Thymus (tissue), 11 donors: ENCODE results near the gene PDZRN4. TPM values are rescaled to one million over a fixed set of nuclear protein-coding genes. Genes with fewer than 3 reads are reported as not detected.

ENCODE experiments used
- DNase-seq, 9 donors: peaks; one replicate each; pipeline ENCODE4 v3.0.0-alpha.2; 2013; ENCODE audit warnings: low spot score in 9 of 9, low read depth in 6 of 9, missing footprints in 1 of 9
- H3K27ac ChIP-seq, 2 donors: one replicate each; pipeline ENCODE4 v1.5.1; 2013; ENCODE audit warnings: control low read depth in 1 of 2, low read depth in 1 of 2, low read length in 1 of 2, mild to moderate bottlenecking in 1 of 2, moderate library complexity in 1 of 2
- H3K27me3 ChIP-seq, 2 donors: one replicate each; pipeline ENCODE4 v1.5.1; 2013; ENCODE audit warnings: low read length in 1 of 2; ENCODE audit not compliant: control insufficient read depth in 2 of 2, insufficient read depth in 1 of 2
- H3K36me3 ChIP-seq, 2 donors: one replicate each; pipeline ENCODE4 v1.5.1; 2013; ENCODE audit warnings: low read length in 1 of 2, mild to moderate bottlenecking in 1 of 2, moderate library complexity in 1 of 2; ENCODE audit not compliant: control insufficient read depth in 2 of 2, insufficient read depth in 2 of 2
- H3K4me1 ChIP-seq, 2 donors: one replicate each; pipeline ENCODE4 v1.5.1; 2013; ENCODE audit warnings: low read length in 2 of 2; ENCODE audit not compliant: control insufficient read depth in 2 of 2, insufficient read depth in 2 of 2
- H3K4me3 ChIP-seq, 2 donors: one replicate each; pipeline ENCODE4 v1.5.1; 2013; ENCODE audit warnings: low read length in 2 of 2, control low read depth in 1 of 2, mild to moderate bottlenecking in 1 of 2
- H3K9me3 ChIP-seq, 2 donors: one replicate each; pipeline ENCODE4 v1.5.1; 2013; ENCODE audit warnings: low read length in 1 of 2, mild to moderate bottlenecking in 1 of 2; ENCODE audit not compliant: control insufficient read depth in 2 of 2, insufficient read depth in 1 of 2
- WGBS: extraction: QIAGEN DNeasy Blood & Tissue Kit; methylation state at CpG from one replicate; pipeline ENCODE4 v1.1.7; 2013; 5-methylcytosine and 5-hydroxymethylcytosine counted together
- polyA plus RNA-seq: library from polyadenylated mRNA; stranded (reverse); fragments of 200-250 nt; gene quantifications from one replicate; pipeline ENCODE4 v1.2.3, GENCODE V29; 2013
- total RNA-seq: library from RNA; stranded (reverse); fragments of 120-200 nt; gene quantifications from one replicate; pipeline ENCODE4 v1.2.4, GENCODE V29; 2013
- donor health status: healthy.

PDZRN4 gene
- total and polyA plus RNA-seq, 2 donors, result 0.14 to 0.48 TPM

DNA sequence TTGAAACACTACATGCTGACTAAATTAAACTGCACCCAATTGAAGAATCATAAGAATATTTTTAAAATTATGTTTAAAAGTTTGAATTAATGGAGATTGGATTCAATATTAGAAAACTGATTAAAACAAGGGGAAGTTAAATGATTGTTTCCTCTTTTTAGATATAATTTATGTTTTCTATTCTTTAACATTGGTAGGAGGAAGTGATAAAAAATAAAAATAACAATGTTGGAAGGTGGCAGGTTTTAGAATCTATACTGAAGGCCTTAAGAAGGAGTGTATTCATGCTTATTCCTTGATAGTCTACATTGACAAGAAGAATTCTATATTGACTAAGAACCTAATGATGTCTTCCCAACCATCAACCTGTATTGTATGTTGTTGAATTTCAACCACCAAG lies 168.1 kb downstream of the PDZRN4 start:
- no peak for DNase-seq
- H3K4me3 ChIP-seq, result no peak overlapping the region
- no peaks in the 10 kb centered on the region for H3K27me3 ChIP-seq

DNA sequence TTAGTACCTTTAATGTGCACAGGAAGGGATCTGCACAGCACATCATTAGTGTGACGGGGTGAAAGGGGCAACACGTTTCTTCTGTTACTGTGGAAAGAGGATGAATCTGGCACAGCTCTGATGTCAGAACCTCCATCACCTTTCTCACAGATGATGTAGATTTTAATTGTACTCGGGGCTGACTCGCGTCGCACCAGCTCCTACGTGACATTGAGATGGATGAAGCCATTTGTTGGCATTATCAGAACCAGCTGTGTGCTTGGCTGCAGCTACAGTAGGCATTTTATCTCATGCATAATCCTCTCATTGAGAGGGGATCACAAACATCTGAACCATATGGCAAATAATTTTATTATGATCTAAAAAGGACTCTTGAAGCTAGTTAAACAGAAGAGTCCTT lies 173.6 kb downstream of the PDZRN4 start:
- WGBS, result 93% methylated on average over 7 of the region's 7 CpGs
- Histone ChIP-seq H3K9me3 (no peaks in the 10 kb centered on the region), H3K27me3 (no peaks in the 10 kb centered on the region), H3K36me3 (no peaks in the 10 kb centered on the region), H3K4me3 (no peak overlapping the region), H3K4me1 (no peaks in the 10 kb centered on the region), H3K27ac (no peak overlapping the region)
- no peak for DNase-seq

More for the DNA sequence above, 168.1 kb downstream of the PDZRN4 start:
- Histone ChIP-seq H3K36me3 (no peaks in the 10 kb centered on the region), H3K9me3 (no peaks in the 10 kb centered on the region), H3K27ac (no peak overlapping the region), H3K4me1 (no peaks in the 10 kb centered on the region)

DNA sequence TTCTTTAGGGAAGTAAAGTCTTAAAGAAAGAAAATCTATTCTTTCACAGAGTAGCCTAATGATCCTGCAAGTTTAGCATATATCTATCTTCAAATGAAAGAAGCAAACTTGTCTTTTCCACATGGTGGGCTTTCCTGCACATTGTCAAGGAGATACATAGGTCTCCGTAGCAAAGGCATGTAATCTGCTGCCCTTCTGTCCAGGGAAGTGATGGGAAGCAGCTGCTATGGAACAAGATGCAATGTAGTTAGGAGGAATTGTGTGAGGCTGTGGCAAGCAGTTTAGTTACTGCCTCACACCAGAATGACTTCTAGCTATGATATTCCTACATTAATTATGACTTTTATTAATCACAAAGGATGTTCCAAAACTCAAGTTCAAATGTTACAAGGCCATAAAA lies 174.4 kb downstream of the PDZRN4 start:
- no peak overlapping the region for H3K27ac ChIP-seq
- H3K9me3 ChIP-seq, result no peaks in the 10 kb centered on the region
- DNase-seq, result no peak
- no peak overlapping the region for H3K4me3 ChIP-seq
- WGBS, result 95% methylated on average over 1 of the region's 1 CpG
- no peaks in the 10 kb centered on the region for H3K36me3 ChIP-seq
- no peaks in the 10 kb centered on the region for H3K27me3 ChIP-seq
- H3K4me1 ChIP-seq, result no peaks in the 10 kb centered on the region

DNA sequence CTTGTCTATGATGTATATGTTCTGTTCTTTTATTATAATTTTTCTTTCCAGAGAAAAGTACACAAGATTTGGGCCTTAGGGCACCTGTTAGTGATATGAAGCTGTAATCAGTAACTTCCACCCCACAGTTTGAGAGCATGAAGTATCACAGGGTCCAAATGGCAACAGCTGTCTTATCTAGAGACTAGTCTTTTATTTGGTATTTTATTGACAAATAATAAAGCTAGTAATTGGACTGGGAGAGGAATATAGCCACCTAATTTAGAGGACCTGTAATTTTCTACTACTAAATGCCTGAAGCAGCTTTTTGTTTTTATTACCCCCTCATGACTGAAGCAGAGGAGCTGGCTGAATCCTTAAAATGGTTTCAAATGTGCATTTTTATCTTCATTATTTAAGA lies 174.8 kb downstream of the PDZRN4 start:
- no peak overlapping the region for H3K27ac ChIP-seq
- no peaks in the 10 kb centered on the region for H3K36me3 ChIP-seq
- no peak for DNase-seq
- no peaks in the 10 kb centered on the region for H3K4me1 ChIP-seq
- H3K4me3 ChIP-seq, result no peak overlapping the region
- no peaks in the 10 kb centered on the region for H3K27me3 ChIP-seq
- no peaks in the 10 kb centered on the region for H3K9me3 ChIP-seq

DNA sequence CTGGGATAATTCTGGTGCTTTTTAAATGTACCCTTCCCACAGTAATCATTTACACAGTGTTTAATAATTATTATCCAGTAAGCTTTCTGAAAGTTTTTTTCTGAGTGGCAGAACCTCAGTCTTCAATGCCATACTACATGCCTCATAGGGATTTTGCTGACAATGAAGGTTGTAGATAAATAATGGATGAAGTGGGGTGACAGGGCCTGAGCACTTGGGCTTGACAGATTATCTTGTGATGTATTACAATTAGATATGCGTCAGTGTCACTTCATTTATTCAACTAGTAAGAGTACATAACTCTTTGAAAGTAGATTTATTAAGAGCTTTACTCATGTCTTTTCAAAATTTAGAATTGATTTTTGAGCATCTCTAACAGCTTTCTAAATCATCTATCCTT lies 176.1 kb downstream of the PDZRN4 start:
- 95% methylated on average over 1 of the region's 1 CpG for WGBS
- no peak overlapping the region for H3K4me3 ChIP-seq
- H3K36me3 ChIP-seq, result no peaks in the 10 kb centered on the region
- no peaks in the 10 kb centered on the region for H3K27me3 ChIP-seq
- no peak for DNase-seq
- H3K4me1 ChIP-seq, result no peaks in the 10 kb centered on the region
- H3K27ac ChIP-seq, result no peak overlapping the region
- no peaks in the 10 kb centered on the region for H3K9me3 ChIP-seq

DNA sequence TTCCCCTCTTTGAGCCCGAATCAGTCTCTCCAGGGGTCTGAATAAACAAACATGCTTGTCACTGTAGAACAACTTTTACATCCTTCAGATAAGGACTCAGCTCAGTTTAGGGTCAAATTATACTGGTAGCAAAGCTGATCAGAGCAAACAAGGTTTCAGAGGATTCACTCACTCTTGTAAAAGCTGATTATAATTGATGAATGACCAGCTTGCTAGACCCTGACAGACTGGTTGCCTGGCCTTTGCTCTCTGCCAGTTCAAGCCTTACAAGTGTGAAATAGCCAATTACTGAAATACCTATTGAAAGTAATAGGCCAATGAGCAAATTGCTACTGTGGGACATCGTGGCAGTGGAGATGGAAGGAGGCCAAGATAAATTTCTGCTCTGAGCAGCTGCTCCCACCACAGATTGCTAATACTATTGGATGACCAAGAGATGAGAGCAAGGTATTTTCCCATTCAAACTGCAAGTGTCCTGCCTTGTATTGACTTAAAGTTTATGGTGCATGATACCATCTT lies 177.6 kb downstream of the PDZRN4 start:
- WGBS, result 77% methylated on average over 2 of the region's 2 CpGs
- Histone ChIP-seq H3K9me3 (no peaks in the 10 kb centered on the region), H3K4me1 (no peaks in the 10 kb centered on the region), H3K27ac (no peak overlapping the region), H3K36me3 (no peaks in the 10 kb centered on the region), H3K4me3 (no peak overlapping the region), H3K27me3 (no peaks in the 10 kb centered on the region)
- DNase-seq, result no peak

DNA sequence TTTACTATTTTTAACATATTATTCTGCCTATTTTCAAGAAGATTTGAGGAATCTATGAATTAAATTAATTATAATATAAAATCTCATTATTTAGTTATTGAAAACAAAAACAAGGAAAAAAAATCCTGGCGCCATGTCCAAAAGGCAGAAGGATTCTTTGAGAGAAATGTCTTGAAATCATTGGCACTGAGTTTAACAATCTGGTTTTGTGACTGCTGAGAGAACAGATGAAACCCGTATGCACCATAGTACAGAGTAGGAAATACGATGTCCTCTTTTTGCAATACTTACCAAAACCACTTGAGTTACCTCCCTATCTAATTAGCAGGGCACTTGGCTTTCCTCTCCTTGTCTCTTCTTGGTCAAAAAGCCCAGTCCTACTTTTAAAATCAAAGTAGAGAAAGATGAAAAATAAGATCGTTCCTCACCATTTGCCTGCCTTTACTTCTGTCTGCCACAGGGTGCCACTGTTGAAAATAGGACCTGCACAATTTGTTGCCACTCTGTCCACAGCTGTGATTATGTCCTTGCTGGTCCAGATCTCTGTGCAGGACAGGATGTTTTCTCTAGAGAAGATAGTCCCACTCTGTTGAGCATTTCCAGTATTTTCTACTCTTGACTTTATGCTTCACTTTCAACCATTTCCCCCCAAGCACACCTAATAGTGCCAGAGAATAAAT lies 179.7 kb downstream of the PDZRN4 start:
- DNase-seq, result no peak
- Histone ChIP-seq H3K27ac (no peak overlapping the region), H3K4me3 (no peak overlapping the region), H3K4me1 (no peaks in the 10 kb centered on the region), H3K36me3 (no peaks in the 10 kb centered on the region), H3K9me3 (no peaks in the 10 kb centered on the region), H3K27me3 (no peaks in the 10 kb centered on the region)
- whole genome bisulfite sequencing, result 96% methylated on average over 4 of the region's 4 CpGs

DNA sequence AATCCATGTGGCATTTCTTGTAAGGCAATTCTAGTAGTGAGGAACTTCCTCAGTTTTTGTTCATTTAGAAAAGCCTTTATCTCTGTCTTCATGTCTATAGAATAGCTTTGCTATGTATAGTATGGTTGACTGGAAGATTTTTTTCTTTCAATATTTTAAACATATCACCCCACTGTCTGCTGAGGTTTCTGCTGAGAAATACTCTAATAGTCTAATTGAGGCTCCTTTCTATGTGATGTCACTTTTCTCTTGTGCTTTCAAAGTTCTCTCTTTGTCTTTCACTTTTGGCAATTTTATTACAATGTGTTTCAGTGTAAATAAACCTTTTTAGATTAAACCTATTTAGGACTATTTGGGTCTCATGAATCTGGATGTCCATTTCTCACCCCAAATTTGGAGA lies 192.8 kb downstream of the PDZRN4 start:
- H3K36me3 ChIP-seq, result no peaks in the 10 kb centered on the region
- no peaks in the 10 kb centered on the region for H3K9me3 ChIP-seq
- H3K27ac ChIP-seq, result no peak overlapping the region
- H3K4me3 ChIP-seq, result no peak overlapping the region
- no peak for DNase-seq
- no peaks in the 10 kb centered on the region for H3K27me3 ChIP-seq
- H3K4me1 ChIP-seq, result no peaks in the 10 kb centered on the region

DNA sequence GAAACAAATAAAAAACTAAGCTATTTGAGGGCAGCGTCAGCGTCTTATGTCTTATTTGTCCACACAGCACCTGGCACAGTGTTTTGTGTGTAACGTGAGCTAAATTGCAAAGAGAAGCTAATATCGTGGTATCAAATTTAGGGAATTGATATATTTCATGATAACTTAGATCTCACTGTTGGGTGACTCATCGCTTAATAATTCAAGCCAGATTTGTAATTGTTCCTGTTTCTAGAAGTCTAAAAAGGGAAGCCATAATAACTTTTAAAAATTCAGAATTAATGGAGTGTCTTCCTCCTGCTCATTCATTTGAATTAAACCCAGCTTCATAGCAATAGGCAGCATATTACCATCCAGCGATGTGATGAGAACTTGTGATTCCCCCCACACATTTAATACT lies 214.7 kb downstream of the PDZRN4 start:
- Histone ChIP-seq H3K36me3 (no peaks in the 10 kb centered on the region), H3K9me3 (no peaks in the 10 kb centered on the region), H3K4me1 (no peaks in the 10 kb centered on the region), H3K27ac (no peak overlapping the region), H3K27me3 (no peaks in the 10 kb centered on the region), H3K4me3 (no peak overlapping the region)
- 96% methylated on average over 6 of the region's 6 CpGs for WGBS
- DNase-seq, result no peak
